Ascending aorta (tissue), 2 donors: ENCODE measurements around the gene CAMK1D. TPM values are rescaled to one million over a fixed set of nuclear protein-coding genes. Genes with fewer than 3 reads are reported as not detected.

Experiments
- DNase-seq, 2 donors: peaks; one replicate each; pipeline ENCODE4 v3.0.0-alpha.2; 2019; ENCODE audit warnings: low spot score in 2 of 2
- H3K27ac ChIP-seq, 2 donors: fragments of 200-600 bp; sonication (generic); one replicate each; pipeline ENCODE4 v1.5.1; 2016 to 2017; ENCODE audit warnings: mild to moderate bottlenecking in 1 of 2
- H3K27me3 ChIP-seq: fragments of 200-600 bp; sonication (generic); one replicate; pipeline ENCODE4 v1.5.1; 2017
- H3K36me3 ChIP-seq, 2 donors: fragments of 200-600 bp; sonication (generic); one replicate each; pipeline ENCODE4 v1.5.1; 2016
- H3K4me1 ChIP-seq, 2 donors: fragments of 200-600 bp; sonication (generic); one replicate each; pipeline ENCODE4 v1.5.1; 2016 to 2017; ENCODE audit warnings: mild to moderate bottlenecking in 1 of 2
- H3K4me3 ChIP-seq, 2 donors: fragments of 200-600 bp; sonication (generic); one replicate each; pipeline ENCODE4 v1.5.1; 2016 to 2017; ENCODE audit warnings: mild to moderate bottlenecking in 1 of 2
- H3K9me3 ChIP-seq, 2 donors: fragments of 200-600 bp; sonication (generic); one replicate each; pipeline ENCODE4 v1.5.1; 2016
- CTCF ChIP-seq, 3 experiments: fragments of 200-600 bp in 2 of 3; fragments of 450-650 bp in 1 of 3; sonication (generic) in 2 of 3; IDR thresholded peaks; one replicate each; pipeline ENCODE4 v1.5.1; 2016 to 2019; ENCODE audit warnings: antibody characterized with exemption in 3 of 3, mild to moderate bottlenecking in 1 of 3, moderate library complexity in 1 of 3
- intact Hi-C: fragments of 100-400 bp; cut with DNase I; formaldehyde crosslinking; loops from one replicate; pipeline ENCODE4 v1.15.1; 2023
- total RNA-seq: library from RNA; depleted of rRNA; stranded (reverse); fragments of >200 nt; gene quantifications from one replicate; pipeline ENCODE4 v1.1.0, GENCODE V29; 2016

The CAMK1D gene
- total RNA-seq, 1 donor from 2014 or later = 4.2 TPM

- no peak overlapping the region for H3K27ac ChIP-seq
- no peak for TF ChIP-seq CTCF (IDR thresholded peaks at IDR 0.05)
- no peaks in the 10 kb centered on the region for H3K36me3 ChIP-seq
- H3K9me3 ChIP-seq = no peaks in the 10 kb centered on the region
- no peak overlapping the region for H3K4me3 ChIP-seq
- no peaks in the 10 kb centered on the region for H3K4me1 ChIP-seq
- no peak for DNase-seq
- H3K27me3 ChIP-seq = no peaks in the 10 kb centered on the region
- intact Hi-C loops = no loop called here
Measured at GRCh38 chr10:12838995-12839927, 489.9 kb downstream of the CAMK1D start.

- Histone ChIP-seq H3K4me1 (peaks cover 0 to 6% of the 10 kb centered on the region in 2 donors), H3K4me3 (no peak overlapping the region), H3K36me3 (no peaks in the 10 kb centered on the region), H3K27me3 (no peaks in the 10 kb centered on the region), H3K9me3 (no peaks in the 10 kb centered on the region), H3K27ac (no peak overlapping the region)
- TF ChIP-seq CTCF (IDR thresholded peaks at IDR 0.05) = no peak
- DNase-seq = no peak
- intact Hi-C loops = loop anchor here (5.0 kb wide), 1 partner anchor 47 kb away; no protein-coding TSS in a partner anchor
Measured at GRCh38 chr10:12839941-12840611, 490.7 kb downstream of the CAMK1D start.

GRCh38 chr10:12841426-12841825 is 492.1 kb downstream of the CAMK1D start:
- intact Hi-C loops = loop anchor here (5.0 kb wide), 1 partner anchor 46 kb away; no protein-coding TSS in a partner anchor
- no peak for DNase-seq
- TF ChIP-seq CTCF (IDR thresholded peaks at IDR 0.05) = no peak
- H3K27ac ChIP-seq = no peak overlapping the region
- no peaks in the 10 kb centered on the region for H3K36me3 ChIP-seq
- H3K9me3 ChIP-seq = no peaks in the 10 kb centered on the region
- no peaks in the 10 kb centered on the region for H3K27me3 ChIP-seq
- H3K4me1 ChIP-seq = peaks cover 0 to 10% of the 10 kb centered on the region in 2 donors
- H3K4me3 ChIP-seq = no peak overlapping the region

- Histone ChIP-seq H3K4me3 (no peak overlapping the region), H3K4me1 (peaks cover 0 to 10% of the 10 kb centered on the region in 2 donors), H3K9me3 (no peaks in the 10 kb centered on the region), H3K27me3 (no peaks in the 10 kb centered on the region), H3K36me3 (no peaks in the 10 kb centered on the region), H3K27ac (no peak overlapping the region)
- DNase-seq = no peak
- intact Hi-C loops = loop anchor here (5.0 kb wide), 1 partner anchor 45 kb away; no protein-coding TSS in a partner anchor
- TF ChIP-seq CTCF (IDR thresholded peaks at IDR 0.05) = no peak
Measured at GRCh38 chr10:12841826-12842225, 492.5 kb downstream of the CAMK1D start.

GRCh38 chr10:12842310-12842709 is 493.0 kb downstream of the CAMK1D start:
- H3K4me3 ChIP-seq = no peak overlapping the region
- peaks cover 0 to 10% of the 10 kb centered on the region in 2 donors for H3K4me1 ChIP-seq
- TF ChIP-seq CTCF (IDR thresholded peaks at IDR 0.05) = no peak
- no peak for DNase-seq
- intact Hi-C loops = loop anchor here (5.0 kb wide), 1 partner anchor 45 kb away; no protein-coding TSS in a partner anchor
- H3K9me3 ChIP-seq = no peaks in the 10 kb centered on the region
- no peaks in the 10 kb centered on the region for H3K36me3 ChIP-seq
- H3K27ac ChIP-seq = no peak overlapping the region
- H3K27me3 ChIP-seq = no peaks in the 10 kb centered on the region
